Lower leg skin (tissue), 3 donors: Measurements from ENCODE around the gene RBPJL.

Experiments used
- CTCF ChIP-seq, 3 donors: fragments of 450-650 bp; IDR thresholded peaks; one replicate each; pipeline ENCODE4 v1.5.1; 2016; ENCODE audit warnings: antibody characterized with exemption in 3 of 3, mild to moderate bottlenecking in 3 of 3, moderate library complexity in 2 of 3
- POLR2A ChIP-seq, 2 donors: fragments of 450-650 bp; IDR thresholded peaks; one replicate each; pipeline ENCODE4 v1.6.1; 2016 to 2017; ENCODE audit warnings: antibody characterized with exemption in 2 of 2, mild to moderate bottlenecking in 1 of 2, moderate library complexity in 1 of 2

GRCh38 chr20:45323731-45324130 is 17.1 kb downstream of the RBPJL start:
- no peak for TF ChIP-seq CTCF (IDR thresholded peaks at IDR 0.05)
- no peak for TF ChIP-seq POLR2A (IDR thresholded peaks at IDR 0.05)
